Measurements from ENCODE around the gene PIGBOS1. TPM values are rescaled to one million over a fixed set of nuclear protein-coding genes. Genes with fewer than 3 reads are reported as not detected.
A peak's percentile ranks its signal among the peaks of the same experiment; 100 is the strongest.

Gene PIGBOS1
- polyA plus RNA-seq, 1 of the 3 experiments (the other 2 are of a cell fraction), result 18.2 TPM

- no peak for TF ChIP-seq FOXJ3 (CRISPR knock-in tag; IDR thresholded peaks at IDR 0.05)
- TF ChIP-seq NRF1 (IDR thresholded peaks at IDR 0.05; ENCODE audit: low read depth, low read length), result peak; percentile 40; the same call in 1 of the 2 replicates
- no peak for TF ChIP-seq GATA2 (CRISPR knock-in tag; IDR thresholded peaks at IDR 0.05)
- TF ChIP-seq SIN3A (IDR thresholded peaks at IDR 0.05; ENCODE audit: borderline replicate concordance, low read depth, low read length), result no peak
- no peak for TF ChIP-seq EZH2phosphoT487 (IDR thresholded peaks at IDR 0.05; ENCODE audit: borderline replicate concordance, low read depth)
- TF ChIP-seq RFX5 (IDR thresholded peaks at IDR 0.05; ENCODE audit: low read length), result no peak
- TF ChIP-seq CTCF (IDR thresholded peaks at IDR 0.05), result peak; percentile 95
- TF ChIP-seq USF2 (IDR thresholded peaks at IDR 0.05; ENCODE audit: borderline replicate concordance, low read depth, low read length), result no peak
- TF ChIP-seq RAD21 (IDR thresholded peaks at IDR 0.05; ENCODE audit: low read length), result peak; percentile 94
- TF ChIP-seq PBX3 (IDR thresholded peaks at IDR 0.05), result no peak
- no peak for TF ChIP-seq POLR2AphosphoS5 (IDR thresholded peaks at IDR 0.05; ENCODE audit: low read depth, low read length)
Observed at GRCh38 chr15:55290528-55291057, 28.3 kb downstream of the PIGBOS1 start (continued).

- Histone ChIP-seq H3K79me2 (ENCODE audit: insufficient read depth) (peaks cover 8% of the 10 kb centered on the region; the same call in 1 of the 2 replicates), H2AFZ (ENCODE audit: low read depth) (peak within 1 kb of the TSS; percentile 98), H3K27ac (ENCODE audit: low read depth in 2 of 2, low read length in 1 of 2) (peak within 1 kb of the TSS; percentile 71 to 88), H3K4me2 (peak within 1 kb of the TSS; percentile 100), H3K9me3 (no peaks in the 10 kb centered on the region), H3K36me3 (replicated peaks in 1 of 2; ENCODE audit: control insufficient read depth in 1 of 2, insufficient read depth in 2 of 2, low read length in 1 of 2) (no peaks in the 10 kb centered on the region), H4K20me1 (ENCODE audit: insufficient read depth) (no peaks in the 10 kb centered on the region), H3K4me1 (ENCODE audit: control insufficient read depth in 1 of 2, insufficient read depth in 2 of 2, low read depth in 1 of 2, low read length in 1 of 2) (peaks cover 0 to 8% of the 10 kb centered on the region in 2 experiments; a peak in 1 of 4 replicates), H3K27me3 (ENCODE audit: insufficient read depth) (no peaks in the 10 kb centered on the region), H3K4me3 (ENCODE audit: low read depth in 2 of 2, low read length in 1 of 2) (peak within 1 kb of the TSS; percentile 74 to 87), H3F3A (replicated peaks; ENCODE audit: insufficient read depth) (peaks cover 4% of the 10 kb centered on the region), H3K9me2 (no peaks in the 10 kb centered on the region), H3K9ac (peak within 1 kb of the TSS; percentile 91)
- 1% methylated on average over 30 of the region's 69 CpGs for WGBS (ENCODE audit: low lambda C conversion rate)
- DNase-seq, result peak; percentile 85
- ChIA-PET POLR2A (no interaction called here), CTCF (interaction anchor here (0.6 to 4.5 kb wide), 11 partner anchors 8 to 145 kb away, joined by 3 to 43 read pairs (median 4); no protein-coding TSS in a partner anchor)
- TF ChIP-seq MXI1 (IDR thresholded peaks at IDR 0.05; ENCODE audit: low read depth, low read length), result peak; percentile 86
- TF ChIP-seq GABPA (IDR thresholded peaks at IDR 0.05; ENCODE audit: low read depth), result 0 out of 2 replicates have a peak, but pooled peaks have one; percentile 30
- TF ChIP-seq TEAD4 (IDR thresholded peaks at IDR 0.05; ENCODE audit: borderline replicate concordance, insufficient read depth), result no peak
- TF ChIP-seq MAX (IDR thresholded peaks at IDR 0.05; ENCODE audit: low read depth), result peak; percentile 31; the same call in 1 of the 2 replicates
- TF ChIP-seq EP300 (IDR thresholded peaks at IDR 0.05; ENCODE audit: borderline replicate concordance in 1 of 2, low read depth in 1 of 2, low read length in 1 of 2), result no peak
- no peak for TF ChIP-seq SMC3 (IDR thresholded peaks at IDR 0.05; ENCODE audit: low read depth, low read length)
- no peak for TF ChIP-seq FOXJ3 (CRISPR knock-in tag; IDR thresholded peaks at IDR 0.05)
- no peak for TF ChIP-seq USF2 (IDR thresholded peaks at IDR 0.05; ENCODE audit: borderline replicate concordance, low read depth, low read length)
- peak; percentile 74; the same call in 1 of the 2 replicates for TF ChIP-seq SIN3A (IDR thresholded peaks at IDR 0.05; ENCODE audit: borderline replicate concordance, low read depth, low read length)
Observed at GRCh38 chr15:55289746-55290527, 29.0 kb downstream of the PIGBOS1 start, which contains the start of gene RAB27A. Gene RAB27A, minus strand, starts transcription at chr15:55289813. Its CDS starts 54,879 bp downstream, at chr15:55234934.
